GM19438 (cell line): Measurements from ENCODE around the gene SH3TC1.
A peak's percentile ranks its signal among the peaks of the same experiment; 100 is the strongest.

ENCODE experiments used
- ATAC-seq: cut with Tn5 transposase; IDR thresholded peaks from one replicate; pipeline ENCODE4 v1.9.1; 2021; ENCODE audit warnings: low read depth; ENCODE audit not compliant: unreplicated experiment

The SH3TC1 gene

GRCh38 chr4:8227771-8228318 is 28.8 kb downstream of the SH3TC1 start:
- ATAC-seq, result no peak

GRCh38 chr4:8228319-8229250 is 29.5 kb downstream of the SH3TC1 start:
- peak; percentile 68 for ATAC-seq

- ATAC-seq, result no peak
Observed at GRCh38 chr4:8229331-8229975, 30.4 kb downstream of the SH3TC1 start.

GRCh38 chr4:8230033-8230432 is 30.9 kb downstream of the SH3TC1 start:
- no peak for ATAC-seq

GRCh38 chr4:8230891-8231290 is 31.8 kb downstream of the SH3TC1 start:
- no peak for ATAC-seq

- ATAC-seq, result no peak
Observed at GRCh38 chr4:8231551-8232049, 32.5 kb downstream of the SH3TC1 start.

GRCh38 chr4:8232748-8233147 is 33.7 kb downstream of the SH3TC1 start:
- no peak for ATAC-seq

GRCh38 chr4:8233672-8234484 is 34.8 kb downstream of the SH3TC1 start:
- no peak for ATAC-seq

GRCh38 chr4:8234715-8235114 is 35.6 kb downstream of the SH3TC1 start:
- ATAC-seq, result no peak

- ATAC-seq, result no peak
Observed at GRCh38 chr4:8235224-8235623, 36.1 kb downstream of the SH3TC1 start.

GRCh38 chr4:8235686-8236085 is 36.6 kb downstream of the SH3TC1 start:
- no peak for ATAC-seq

- no peak for ATAC-seq
Observed at GRCh38 chr4:8236106-8236919, 37.2 kb downstream of the SH3TC1 start.

- no peak for ATAC-seq
Observed at GRCh38 chr4:8236920-8237195, 37.8 kb downstream of the SH3TC1 start.

- no peak for ATAC-seq
Observed at GRCh38 chr4:8237256-8237989, 38.3 kb downstream of the SH3TC1 start.

- ATAC-seq, result no peak
Observed at GRCh38 chr4:8238036-8238511, 39.0 kb downstream of the SH3TC1 start.

- ATAC-seq, result no peak
Observed at GRCh38 chr4:8238515-8239053, 39.5 kb downstream of the SH3TC1 start.

- ATAC-seq, result no peak
Observed at GRCh38 chr4:8239226-8239625, 40.1 kb downstream of the SH3TC1 start.

GRCh38 chr4:8239661-8240060 is 40.6 kb downstream of the SH3TC1 start:
- no peak for ATAC-seq
